A549 (cell line): ENCODE measurements around the gene IFT25. TPM values are rescaled to one million over a fixed set of nuclear protein-coding genes. Genes with fewer than 3 reads are reported as not detected.

Experiments used
- ATAC-seq, 2 experiments: fragments of 200-7000 bp in 1 of 2; fragments of >200 bp in 1 of 2; cut with Nextera tagmentation in 1 of 2; cut with Tn5 transposase in 1 of 2; 3 replicates each; pipeline versions ENCODE4 v1.8.0 to v1.9.1; 2018 to 2020; ENCODE audit warnings: mild to moderate bottlenecking in 1 of 2, moderate library complexity in 1 of 2
- CTCF ChIA-PET: fragments of 300-600 bp; sonication (Branson Sonifier 250); formaldehyde crosslinking; extraction: SDS; loops from one replicate; lab custom pipeline; 2021; ENCODE audit warnings: antibody characterized with exemption, inconsistent platforms; lab: Yijun Ruan, JAX
- POLR2A ChIA-PET: fragments of 350-600 bp; formaldehyde crosslinking; extraction: SDS; loops from one replicate; lab custom pipeline; 2021; ENCODE audit warnings: antibody characterized with exemption, inconsistent platforms; lab: Yijun Ruan, JAX
- DNase-seq, 2 experiments: peaks; one replicate each; pipeline versions ENCODE4 v3.0.0 to v3.0.0-alpha.2; 2011 to 2016; ENCODE audit warnings: low read depth in 1 of 2, low spot score in 1 of 2
- FAIRE-seq: peaks from 2 replicates; lab custom pipeline; 2011; peaks lifted over from hg19 to GRCh38; lab: Jason Lieb, UNC
- H3K27ac ChIP-seq, 2 experiments: fragments of >200 bp; sonication (Bioruptor Twin); formaldehyde crosslinking; 3 replicates each; pipeline ENCODE4 v1.5.1; 2016 to 2017
- H3K4me1 ChIP-seq: fragments of >200 bp; sonication (Bioruptor Twin); formaldehyde crosslinking; 3 replicates; pipeline ENCODE4 v1.6.1; 2016
- H3K4me2 ChIP-seq: fragments of >200 bp; sonication (Bioruptor Twin); formaldehyde crosslinking; 3 replicates; pipeline ENCODE4 v1.6.1; 2016
- H3K4me3 ChIP-seq: fragments of >200 bp; sonication (Bioruptor Twin); formaldehyde crosslinking; 3 replicates; pipeline ENCODE4 v1.5.1; 2016
- H3K9me3 ChIP-seq: fragments of >200 bp; sonication (Bioruptor Twin); formaldehyde crosslinking; 3 replicates; pipeline ENCODE4 v1.6.1; 2016
- CBX2 ChIP-seq: fragments of 200-600 bp; sonication (generic); IDR thresholded peaks from 2 replicates; pipeline ENCODE4 v1.6.1; 2016; ENCODE audit warnings: low read depth, mild to moderate bottlenecking, borderline replicate concordance
- CBX8 ChIP-seq: fragments of 200-600 bp; sonication (generic); IDR thresholded peaks from 2 replicates; pipeline ENCODE4 v1.6.1; 2016
- ESRRA ChIP-seq: fragments of 150-350 bp; IDR thresholded peaks from 2 replicates; pipeline ENCODE4 v1.6.1; 2014; ENCODE audit warnings: mild to moderate bottlenecking, low read length, borderline replicate concordance
- GATA3 ChIP-seq: IDR thresholded peaks from 2 replicates; pipeline ENCODE4 v1.6.1; 2012; ENCODE audit warnings: borderline replicate concordance
- HOXB13 ChIP-seq: fragments of 250-450 bp; sonication (Bioruptor Pico); IDR thresholded peaks from 2 replicates; pipeline ENCODE4 v1.5.0; 2020; ENCODE audit warnings: low read depth, mild to moderate bottlenecking, moderate library complexity
- JUNB ChIP-seq: fragments of >200 bp; sonication (Bioruptor Twin); formaldehyde crosslinking; IDR thresholded peaks from 2 replicates; pipeline ENCODE4 v1.6.1; 2016
- KDM5A ChIP-seq: fragments of 200-600 bp; sonication (generic); IDR thresholded peaks from 2 replicates; pipeline ENCODE4 v1.6.1; 2016; ENCODE audit warnings: antibody characterized with exemption, mild to moderate bottlenecking
- MAFK ChIP-seq: fragments of 450-650 bp; IDR thresholded peaks from 2 replicates; pipeline ENCODE4 v1.6.1; 2014; ENCODE audit not compliant: partially characterized antibody
- MAZ ChIP-seq: fragments of 150-350 bp; IDR thresholded peaks from 2 replicates; pipeline ENCODE4 v1.6.1; 2014; ENCODE audit warnings: antibody characterized with exemption, low read depth, low read length, borderline replicate concordance
- NFE2L2 ChIP-seq: fragments of 150-350 bp; conservative IDR thresholded peaks from 2 replicates; pipeline ENCODE4 v1.6.1; 2014; ENCODE audit warnings: low read length
- NPAS2 ChIP-seq: fragments of 250-450 bp; sonication (Bioruptor Pico); IDR thresholded peaks from 2 replicates; pipeline ENCODE4 v1.8.0; 2022; ENCODE audit warnings: mild to moderate bottlenecking, moderate library complexity, borderline replicate concordance
- NR3C1 ChIP-seq: fragments of >200 bp; sonication (Bioruptor Twin); formaldehyde crosslinking; IDR thresholded peaks from 3 replicates; pipeline ENCODE4 v1.6.1; 2017
- POLR2A ChIP-seq: IDR thresholded peaks from 2 replicates; pipeline ENCODE4 v1.6.1; 2012; ENCODE audit warnings: mild to moderate bottlenecking, low read length
- RCOR1 ChIP-seq: fragments of 150-350 bp; IDR thresholded peaks from 2 replicates; pipeline ENCODE4 v1.6.1; 2014; ENCODE audit warnings: antibody characterized with exemption, low read length, low read depth
- SREBF2 ChIP-seq: fragments of 450-650 bp; IDR thresholded peaks from 2 replicates; pipeline ENCODE4 v1.6.1; 2014; ENCODE audit warnings: mild to moderate bottlenecking, moderate library complexity
- TFCP2L1 ChIP-seq: fragments of 250-450 bp; sonication (Bioruptor Pico); IDR thresholded peaks from 2 replicates; pipeline ENCODE4 v1.5.0; 2021; ENCODE audit warnings: mild to moderate bottlenecking
- WGBS: methylation state at CpG from one replicate; pipeline ENCODE4 v1.1.6; 2017; ENCODE audit errors: missing lambda C conversion rate; 5-methylcytosine and 5-hydroxymethylcytosine counted together
- polyA plus RNA-seq, 4 experiments: library from polyadenylated mRNA; depleted of rRNA in 3 of 4; stranded (reverse); fragments of >200 nt; fragmentation: RNase III in 1 of 4; extraction: RNeasy Plus Mini Kit Qiagen cat#74134 plus additional on column Dnase treatment in 1 of 4; gene quantifications; 2 replicates in 3 of 4; 3 replicates in 1 of 4; pipeline ENCODE4 v1.2.3, GENCODE V29; 2011 to 2017
- TF ChIP-seq, protein P1 (sequence below): fragments of 250-450 bp; sonication (Bioruptor Pico); IDR thresholded peaks from 2 replicates; pipeline ENCODE4 v1.5.0; 2021; ENCODE audit warnings: mild to moderate bottlenecking, moderate library complexity, borderline replicate concordance
- TF ChIP-seq, protein P2 (sequence below): fragments of 450-650 bp; IDR thresholded peaks from 2 replicates; pipeline ENCODE4 v1.6.1; 2014; ENCODE audit warnings: antibody characterized with exemption
- TF ChIP-seq, protein P3 (sequence below): IDR thresholded peaks from 2 replicates; pipeline ENCODE4 v1.6.1; 2012; ENCODE audit warnings: low read depth, borderline replicate concordance
- TF ChIP-seq, protein P4 (sequence below): IDR thresholded peaks from 2 replicates; pipeline ENCODE4 v1.6.1; 2012
- TF ChIP-seq, protein P5 (sequence below): fragments of >200 bp; sonication (Bioruptor Twin); formaldehyde crosslinking; IDR thresholded peaks from 2 replicates; pipeline ENCODE4 v1.6.1; 2016
- TF ChIP-seq, protein P6 (sequence below): fragments of >200 bp; sonication (Bioruptor Twin); formaldehyde crosslinking; IDR thresholded peaks from 3 replicates; pipeline ENCODE4 v1.5.1; 2016

Gene IFT25
- polyA plus RNA-seq, 2 of the 4 experiments (the other 2 are of a cell fraction) = 39.0 to 49.4 TPM

DNA sequence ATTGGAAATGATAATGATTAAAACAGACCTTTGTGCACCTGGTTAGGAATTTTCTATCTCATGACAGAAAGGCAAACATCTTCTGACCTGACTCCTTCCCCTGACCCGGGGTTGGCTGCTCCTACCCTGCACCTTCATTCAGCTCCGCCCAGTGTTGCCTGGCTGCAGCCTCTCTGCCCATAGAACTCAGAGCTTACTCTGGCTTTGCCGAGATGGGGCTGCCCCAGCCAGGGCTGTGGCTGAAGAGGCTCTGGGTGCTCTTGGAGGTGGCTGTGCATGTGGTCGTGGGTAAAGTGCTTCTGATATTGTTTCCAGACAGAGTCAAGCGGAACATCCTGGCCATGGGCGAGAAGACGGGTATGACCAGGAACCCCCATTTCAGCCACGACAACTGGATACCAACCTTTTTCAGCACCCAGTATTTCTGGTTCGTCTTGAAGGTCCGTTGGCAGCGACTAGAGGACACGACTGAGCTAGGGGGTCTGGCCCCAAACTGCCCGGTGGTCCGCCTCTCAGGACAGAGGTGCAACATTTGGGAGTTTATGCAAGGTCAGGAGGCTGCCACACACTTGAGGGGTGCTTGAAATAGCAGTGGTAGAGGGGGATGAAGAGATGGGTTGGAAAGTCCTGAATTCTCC lies 51.4 kb downstream of the IFT25 start, which contains the start of gene DIO1:
DIO1 (plus strand) TSS at position 189 of the 638 bp plus-strand sequence; CDS start at position 213, 24 bp downstream.
- POLR2A ChIA-PET = no interaction called here
- H3K9me3 ChIP-seq = no peaks in the 10 kb centered on the region
- no peak within 1 kb of the TSS for H3K4me2 ChIP-seq
- FAIRE-seq (no peak), DNase-seq (no peak), ATAC-seq (no peak)
- 69% methylated on average over 14 of the region's 14 CpGs for whole genome bisulfite sequencing
- CTCF ChIA-PET = interaction anchor here (1.1 to 2.2 kb wide), 2 partner anchors 16 to 54 kb away, joined by 3 to 5 read pairs; no protein-coding TSS in a partner anchor
- no peak within 1 kb of the TSS for H3K4me3 ChIP-seq
- peaks cover 11% of the 10 kb centered on the region; the same call in 2 of the 3 replicates for H3K4me1 ChIP-seq
- TF ChIP-seq, protein P1, sequence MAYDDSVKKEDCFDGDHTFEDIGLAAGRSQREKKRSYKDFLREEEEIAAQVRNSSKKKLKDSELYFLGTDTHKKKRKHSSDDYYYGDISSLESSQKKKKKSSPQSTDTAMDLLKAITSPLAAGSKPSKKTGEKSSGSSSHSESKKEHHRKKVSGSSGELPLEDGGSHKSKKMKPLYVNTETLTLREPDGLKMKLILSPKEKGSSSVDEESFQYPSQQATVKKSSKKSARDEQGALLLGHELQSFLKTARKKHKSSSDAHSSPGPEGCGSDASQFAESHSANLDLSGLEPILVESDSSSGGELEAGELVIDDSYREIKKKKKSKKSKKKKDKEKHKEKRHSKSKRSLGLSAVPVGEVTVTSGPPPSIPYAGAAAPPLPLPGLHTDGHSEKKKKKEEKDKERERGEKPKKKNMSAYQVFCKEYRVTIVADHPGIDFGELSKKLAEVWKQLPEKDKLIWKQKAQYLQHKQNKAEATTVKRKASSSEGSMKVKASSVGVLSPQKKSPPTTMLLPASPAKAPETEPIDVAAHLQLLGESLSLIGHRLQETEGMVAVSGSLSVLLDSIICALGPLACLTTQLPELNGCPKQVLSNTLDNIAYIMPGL (CRISPR knock-in tag) = no peak
- TF ChIP-seq NFE2L2 = no peak
- no peak for TF ChIP-seq HOXB13 (CRISPR knock-in tag)
- TF ChIP-seq ESRRA = no peak
- no peak for TF ChIP-seq RCOR1
- TF ChIP-seq, protein P2, sequence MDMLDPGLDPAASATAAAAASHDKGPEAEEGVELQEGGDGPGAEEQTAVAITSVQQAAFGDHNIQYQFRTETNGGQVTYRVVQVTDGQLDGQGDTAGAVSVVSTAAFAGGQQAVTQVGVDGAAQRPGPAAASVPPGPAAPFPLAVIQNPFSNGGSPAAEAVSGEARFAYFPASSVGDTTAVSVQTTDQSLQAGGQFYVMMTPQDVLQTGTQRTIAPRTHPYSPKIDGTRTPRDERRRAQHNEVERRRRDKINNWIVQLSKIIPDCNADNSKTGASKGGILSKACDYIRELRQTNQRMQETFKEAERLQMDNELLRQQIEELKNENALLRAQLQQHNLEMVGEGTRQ = no peak
- TF ChIP-seq MAZ = no peak
- TF ChIP-seq SREBF2 = no peak
- no peak for TF ChIP-seq MAFK
- TF ChIP-seq TFCP2L1 (CRISPR knock-in tag) = no peak
- no peak for TF ChIP-seq NPAS2 (CRISPR knock-in tag)
- TF ChIP-seq, protein P3, sequence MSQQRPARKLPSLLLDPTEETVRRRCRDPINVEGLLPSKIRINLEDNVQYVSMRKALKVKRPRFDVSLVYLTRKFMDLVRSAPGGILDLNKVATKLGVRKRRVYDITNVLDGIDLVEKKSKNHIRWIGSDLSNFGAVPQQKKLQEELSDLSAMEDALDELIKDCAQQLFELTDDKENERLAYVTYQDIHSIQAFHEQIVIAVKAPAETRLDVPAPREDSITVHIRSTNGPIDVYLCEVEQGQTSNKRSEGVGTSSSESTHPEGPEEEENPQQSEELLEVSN = no peak
- no peak for TF ChIP-seq JUNB
- TF ChIP-seq POLR2A = no peak
- no peak for TF ChIP-seq CBX2
- TF ChIP-seq, protein P4, sequence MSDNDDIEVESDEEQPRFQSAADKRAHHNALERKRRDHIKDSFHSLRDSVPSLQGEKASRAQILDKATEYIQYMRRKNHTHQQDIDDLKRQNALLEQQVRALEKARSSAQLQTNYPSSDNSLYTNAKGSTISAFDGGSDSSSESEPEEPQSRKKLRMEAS = no peak
- TF ChIP-seq, protein P5, sequence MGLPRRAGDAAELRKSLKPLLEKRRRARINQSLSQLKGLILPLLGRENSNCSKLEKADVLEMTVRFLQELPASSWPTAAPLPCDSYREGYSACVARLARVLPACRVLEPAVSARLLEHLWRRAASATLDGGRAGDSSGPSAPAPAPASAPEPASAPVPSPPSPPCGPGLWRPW = no peak
- TF ChIP-seq GATA3 = no peak
- TF ChIP-seq KDM5A = no peak
- no peak for TF ChIP-seq NR3C1
- H3K27ac ChIP-seq = no peak within 1 kb of the TSS

DNA sequence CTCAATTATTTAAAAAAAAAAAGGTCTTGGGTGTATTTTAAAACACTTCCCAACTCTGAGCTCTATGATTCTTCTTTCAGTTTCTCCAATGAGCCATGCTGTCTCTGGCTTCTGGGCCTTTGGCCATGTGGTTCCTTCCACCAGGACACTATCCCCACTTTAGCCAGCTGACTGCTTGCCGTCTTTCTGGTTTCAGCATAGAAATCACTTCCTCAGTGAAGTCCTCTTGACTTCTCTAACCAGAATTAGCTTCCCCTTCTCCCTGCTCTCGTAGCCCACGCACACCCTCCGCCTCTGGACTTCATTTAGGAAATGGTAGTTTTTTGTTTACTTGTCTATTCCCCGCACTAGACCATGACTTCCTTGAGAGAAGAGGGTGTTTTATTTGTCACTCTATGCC lies 52.6 kb downstream of the IFT25 start:
- Histone ChIP-seq H3K4me3 (no peak overlapping the region), H3K4me1 (peaks cover 7% of the 10 kb centered on the region; the same call in 1 of the 3 replicates), H3K27ac (no peak overlapping the region), H3K9me3 (no peaks in the 10 kb centered on the region), H3K4me2 (no peak overlapping the region)
- ChIA-PET CTCF (interaction anchor here (0.6 to 2.2 kb wide), 3 partner anchors 14 to 408 kb away, joined by 3 to 5 read pairs (median 3); no protein-coding TSS in a partner anchor), POLR2A (no interaction called here)
- 94% methylated on average over 5 of the region's 5 CpGs for WGBS
- TF ChIP-seq POLR2A = no peak
- no peak for TF ChIP-seq KDM5A
- no peak for TF ChIP-seq JUNB
- TF ChIP-seq, protein P6, sequence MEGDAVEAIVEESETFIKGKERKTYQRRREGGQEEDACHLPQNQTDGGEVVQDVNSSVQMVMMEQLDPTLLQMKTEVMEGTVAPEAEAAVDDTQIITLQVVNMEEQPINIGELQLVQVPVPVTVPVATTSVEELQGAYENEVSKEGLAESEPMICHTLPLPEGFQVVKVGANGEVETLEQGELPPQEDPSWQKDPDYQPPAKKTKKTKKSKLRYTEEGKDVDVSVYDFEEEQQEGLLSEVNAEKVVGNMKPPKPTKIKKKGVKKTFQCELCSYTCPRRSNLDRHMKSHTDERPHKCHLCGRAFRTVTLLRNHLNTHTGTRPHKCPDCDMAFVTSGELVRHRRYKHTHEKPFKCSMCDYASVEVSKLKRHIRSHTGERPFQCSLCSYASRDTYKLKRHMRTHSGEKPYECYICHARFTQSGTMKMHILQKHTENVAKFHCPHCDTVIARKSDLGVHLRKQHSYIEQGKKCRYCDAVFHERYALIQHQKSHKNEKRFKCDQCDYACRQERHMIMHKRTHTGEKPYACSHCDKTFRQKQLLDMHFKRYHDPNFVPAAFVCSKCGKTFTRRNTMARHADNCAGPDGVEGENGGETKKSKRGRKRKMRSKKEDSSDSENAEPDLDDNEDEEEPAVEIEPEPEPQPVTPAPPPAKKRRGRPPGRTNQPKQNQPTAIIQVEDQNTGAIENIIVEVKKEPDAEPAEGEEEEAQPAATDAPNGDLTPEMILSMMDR = no peak
- TF ChIP-seq CBX8 = no peak
- no peak for ATAC-seq
- no peak for DNase-seq
- FAIRE-seq = no peak
